Measurements from ENCODE around the gene MIDN. TPM values are rescaled to one million over a fixed set of nuclear protein-coding genes. Genes with fewer than 3 reads are reported as not detected.

MIDN gene
- total and polyA plus RNA-seq, 10 of the 15 experiments (the other 5 are each of a cell fraction or from before 2014, with no cell fraction given) = 0.38 to 51.5 (median 7.2) TPM

DNA sequence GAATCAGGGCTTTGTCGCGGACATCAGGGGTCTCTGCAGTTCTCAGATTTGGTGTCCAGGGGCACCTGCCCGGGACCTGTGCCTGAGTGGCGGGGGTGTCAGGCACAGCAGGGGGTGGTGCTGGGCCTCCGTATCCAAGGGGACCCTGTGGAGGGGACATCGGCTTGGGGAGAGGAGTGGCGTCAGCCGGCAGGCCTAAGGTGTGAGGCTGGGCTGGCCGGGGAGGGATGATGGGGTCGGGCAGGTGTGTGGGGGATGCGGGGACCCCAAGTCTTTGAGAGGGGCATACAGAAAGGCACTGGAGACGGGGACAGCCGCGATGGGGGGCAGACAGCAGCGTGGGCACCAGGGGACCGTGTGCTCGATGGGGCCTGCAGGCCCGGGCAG, 39.8 kb downstream of the MIDN start:
- WGBS (ENCODE audit: insufficient coverage, insufficient replicate concordance, low lambda C conversion rate, missing lambda C conversion rate) = 57% methylated on average over 16 of the region's 18 CpGs
- in situ Hi-C loops (cut with MboI) = no loop called here
- H3K4me3 ChIP-seq = no peak overlapping the region
- peaks cover 7 to 8% of the 10 kb centered on the region in 2 experiments; a peak in 3 of 4 replicates for H3K27me3 ChIP-seq (replicated peaks in 1 of 2; ENCODE audit: control insufficient read depth in 2 of 2, insufficient read depth in 2 of 2, low read length in 1 of 2)
- intact Hi-C loops (cut with micrococcal nuclease; ENCODE audit: unreplicated experiment) = no loop called here
- BruUV-seq (replicated peaks) = no TSS peak
- no peak for FAIRE-seq
- no peaks in the 10 kb centered on the region for H3K36me3 ChIP-seq (ENCODE audit: control insufficient read depth in 2 of 2, insufficient read depth in 2 of 2, low read length in 1 of 2)
- H3K27ac ChIP-seq (ENCODE audit: control insufficient read depth, insufficient read depth) = no peak overlapping the region
- no peak overlapping the region for H3K4me2 ChIP-seq (ENCODE audit: control insufficient read depth, insufficient read depth)
- no peaks in the 10 kb centered on the region for H3K79me2 ChIP-seq (ENCODE audit: control insufficient read depth, insufficient read depth, low read length)
- ChIA-PET RAD21 (ENCODE audit: unreplicated experiment) (no interaction called here), SMC1A (ENCODE audit: uncharacterized antibody, unreplicated experiment) (no interaction called here), POLR2A (no interaction called here), CTCF (no interaction called here)
- no peak overlapping the region for H3K9ac ChIP-seq (ENCODE audit: control insufficient read depth, insufficient read depth, low read length)
- peaks cover 16% of the 10 kb centered on the region for H3K4me1 ChIP-seq (ENCODE audit: control insufficient read depth, insufficient read depth, low read length)
- no peaks in the 10 kb centered on the region for H3K9me3 ChIP-seq (replicated peaks; ENCODE audit: control insufficient read depth, insufficient read depth, low read length)
- DNase-seq (ENCODE audit: low read depth, low spot score) = no peak
- H4K20me1 ChIP-seq (ENCODE audit: control insufficient read depth, insufficient read depth) = no peaks in the 10 kb centered on the region
- TF ChIP-seq BHLHE40 (IDR thresholded peaks at IDR 0.05; ENCODE audit: borderline replicate concordance in 1 of 2, low read depth in 2 of 2, low read length in 1 of 2) (no peak), SMAD1 (IDR thresholded peaks at IDR 0.05; ENCODE audit: low read depth, partially characterized antibody) (no peak)
- no peak overlapping the region for H2AFZ ChIP-seq (ENCODE audit: control insufficient read depth, low read depth, low read length)
- ATAC-seq = no peak

DNA sequence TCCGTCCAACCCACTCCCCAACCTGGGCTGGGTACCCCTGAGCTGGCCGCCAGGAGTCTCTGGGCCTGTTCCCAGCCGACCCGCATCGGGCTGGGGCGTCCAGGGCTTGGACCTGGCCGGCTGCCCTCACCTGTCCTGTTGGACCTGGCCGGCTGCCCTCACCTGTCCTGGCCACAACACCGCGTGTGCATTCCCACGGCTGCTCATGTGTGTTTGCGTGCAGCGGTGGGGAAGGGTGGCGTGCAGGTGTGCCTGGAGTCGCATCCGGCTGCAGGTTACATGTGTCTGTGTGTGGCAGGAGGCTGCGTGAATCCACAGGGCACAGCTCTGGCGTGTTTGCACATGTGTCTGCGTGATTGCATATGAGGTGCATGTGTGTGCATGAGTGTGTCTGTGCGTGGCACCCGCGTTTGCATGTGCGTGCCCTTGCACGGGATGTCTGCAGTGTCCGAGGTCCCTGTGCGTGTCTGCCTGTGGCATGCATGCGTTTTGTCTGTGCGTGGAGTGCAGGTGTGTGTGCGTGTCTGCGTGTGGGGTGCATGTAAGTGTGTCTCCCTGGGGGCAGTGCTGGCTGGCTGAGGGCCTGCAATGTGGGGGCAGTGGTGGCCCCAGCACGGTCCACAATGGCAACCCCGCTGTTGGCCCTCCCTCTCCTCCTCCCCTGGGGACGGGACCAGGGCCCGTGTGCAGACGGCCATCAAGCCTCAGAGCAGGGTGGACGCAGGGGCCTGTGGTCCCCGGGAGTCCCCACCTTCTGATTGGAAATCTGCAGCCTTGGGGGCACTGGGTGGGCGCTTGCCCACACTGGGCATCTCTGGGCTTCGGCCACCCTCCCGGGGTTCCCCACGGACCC, 40.7 kb downstream of the MIDN start:
- no peak overlapping the region for H3K9ac ChIP-seq (ENCODE audit: control insufficient read depth, insufficient read depth, low read length)
- H2AFZ ChIP-seq (ENCODE audit: control insufficient read depth, low read depth, low read length) = no peak overlapping the region
- H3K27ac ChIP-seq (ENCODE audit: control insufficient read depth, insufficient read depth) = no peak overlapping the region
- ChIA-PET RAD21 (ENCODE audit: unreplicated experiment) (no interaction called here), CTCF (no interaction called here), SMC1A (ENCODE audit: uncharacterized antibody, unreplicated experiment) (no interaction called here), POLR2A (no interaction called here)
- peaks cover 7 to 8% of the 10 kb centered on the region in 2 experiments; a peak in 3 of 4 replicates for H3K27me3 ChIP-seq (replicated peaks in 1 of 2; ENCODE audit: control insufficient read depth in 2 of 2, insufficient read depth in 2 of 2, low read length in 1 of 2)
- no TSS peak for BruUV-seq (replicated peaks)
- ATAC-seq = no peak
- H3K36me3 ChIP-seq (ENCODE audit: control insufficient read depth in 2 of 2, insufficient read depth in 2 of 2, low read length in 1 of 2) = no peaks in the 10 kb centered on the region
- no peak overlapping the region for H3K4me3 ChIP-seq
- H3K4me2 ChIP-seq (ENCODE audit: control insufficient read depth, insufficient read depth) = no peak overlapping the region
- H4K20me1 ChIP-seq (ENCODE audit: control insufficient read depth, insufficient read depth) = no peaks in the 10 kb centered on the region
- in situ Hi-C loops (cut with MboI) (no loop called here), intact Hi-C loops (cut with micrococcal nuclease; ENCODE audit: unreplicated experiment) (no loop called here)
- WGBS (ENCODE audit: insufficient coverage, insufficient replicate concordance, low lambda C conversion rate, missing lambda C conversion rate) = 51% methylated on average over 40 of the region's 41 CpGs
- no peaks in the 10 kb centered on the region for H3K9me3 ChIP-seq (replicated peaks; ENCODE audit: control insufficient read depth, insufficient read depth, low read length)
- DNase-seq (ENCODE audit: low read depth, low spot score) = no peak
- no peaks in the 10 kb centered on the region for H3K79me2 ChIP-seq (ENCODE audit: control insufficient read depth, insufficient read depth, low read length)
- FAIRE-seq = no peak
- peaks cover 16% of the 10 kb centered on the region for H3K4me1 ChIP-seq (ENCODE audit: control insufficient read depth, insufficient read depth, low read length)
- TF ChIP-seq TCF3 (IDR thresholded peaks at IDR 0.05; ENCODE audit: borderline replicate concordance, insufficient read depth, low read depth, low read length) (0 out of 2 replicates have a peak, but pooled peaks have one; percentile 25), CBX5 (IDR thresholded peaks at IDR 0.05; ENCODE audit: low read depth) (no peak)
- TF ChIP-seq, protein P1, sequence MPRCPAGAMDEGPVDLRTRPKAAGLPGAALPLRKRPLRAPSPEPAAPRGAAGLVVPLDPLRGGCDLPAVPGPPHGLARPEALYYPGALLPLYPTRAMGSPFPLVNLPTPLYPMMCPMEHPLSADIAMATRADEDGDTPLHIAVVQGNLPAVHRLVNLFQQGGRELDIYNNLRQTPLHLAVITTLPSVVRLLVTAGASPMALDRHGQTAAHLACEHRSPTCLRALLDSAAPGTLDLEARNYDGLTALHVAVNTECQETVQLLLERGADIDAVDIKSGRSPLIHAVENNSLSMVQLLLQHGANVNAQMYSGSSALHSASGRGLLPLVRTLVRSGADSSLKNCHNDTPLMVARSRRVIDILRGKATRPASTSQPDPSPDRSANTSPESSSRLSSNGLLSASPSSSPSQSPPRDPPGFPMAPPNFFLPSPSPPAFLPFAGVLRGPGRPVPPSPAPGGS (IDR thresholded peaks at IDR 0.05; ENCODE audit: borderline replicate concordance, insufficient read depth, low read depth, low read length, poor library complexity, severe bottlenecking) = peak; percentile 80
- TF ChIP-seq, protein P2, sequence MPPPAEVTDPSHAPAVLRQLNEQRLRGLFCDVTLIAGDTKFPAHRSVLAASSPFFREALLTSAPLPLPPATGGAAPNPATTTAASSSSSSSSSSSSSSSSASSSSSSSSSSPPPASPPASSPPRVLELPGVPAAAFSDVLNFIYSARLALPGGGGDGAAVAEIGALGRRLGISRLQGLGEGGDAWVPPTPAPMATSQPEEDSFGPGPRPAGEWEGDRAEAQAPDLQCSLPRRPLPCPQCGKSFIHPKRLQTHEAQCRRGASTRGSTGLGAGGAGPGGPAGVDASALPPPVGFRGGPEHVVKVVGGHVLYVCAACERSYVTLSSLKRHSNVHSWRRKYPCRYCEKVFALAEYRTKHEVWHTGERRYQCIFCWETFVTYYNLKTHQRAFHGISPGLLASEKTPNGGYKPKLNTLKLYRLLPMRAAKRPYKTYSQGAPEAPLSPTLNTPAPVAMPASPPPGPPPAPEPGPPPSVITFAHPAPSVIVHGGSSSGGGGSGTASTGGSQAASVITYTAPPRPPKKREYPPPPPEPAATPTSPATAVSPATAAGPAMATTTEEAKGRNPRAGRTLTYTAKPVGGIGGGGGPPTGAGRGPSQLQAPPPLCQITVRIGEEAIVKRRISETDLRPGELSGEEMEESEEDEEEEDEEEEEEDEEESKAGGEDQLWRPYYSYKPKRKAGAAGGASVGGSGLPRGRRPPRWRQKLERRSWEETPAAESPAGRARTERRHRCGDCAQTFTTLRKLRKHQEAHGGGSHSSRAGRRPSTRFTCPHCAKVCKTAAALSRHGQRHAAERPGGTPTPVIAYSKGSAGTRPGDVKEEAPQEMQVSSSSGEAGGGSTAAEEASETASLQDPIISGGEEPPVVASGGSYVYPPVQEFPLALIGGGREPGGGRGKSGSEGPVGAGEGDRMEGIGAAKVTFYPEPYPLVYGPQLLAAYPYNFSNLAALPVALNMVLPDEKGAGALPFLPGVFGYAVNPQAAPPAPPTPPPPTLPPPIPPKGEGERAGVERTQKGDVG (CRISPR knock-in tag; IDR thresholded peaks at IDR 0.05) = no peak

Data from GM12878 (cell line).